K562 (cell line): ENCODE data around the gene TMTC3. TPM values are rescaled to one million over a fixed set of nuclear protein-coding genes. Genes with fewer than 3 reads are reported as not detected.

Experiments
- ATAC-seq: fragments of 200-7000 bp; cut with Tn5 transposase; 3 replicates; pipeline ENCODE4 v1.9.1; 2020; ENCODE audit warnings: moderate library complexity
- BruUV-seq: library from RNA; stranded (reverse); fragments of 400-500 nt; replicated peaks from 2 replicates; lab custom pipeline; 2021; lab: Mats Ljungman, UMichigan
- CTCF ChIA-PET: fragments of 300-600 bp; formaldehyde crosslinking; extraction: SDS; loops from one replicate; lab custom pipeline; 2021; ENCODE audit warnings: low intra/inter-chr PET ratio; lab: Yijun Ruan, JAX
- POLR2A ChIA-PET: fragments of 300-600, 350-650 bp; sonication (Branson Sonifier 250); formaldehyde crosslinking; extraction: SDS; loops from one replicate; lab custom pipeline; 2021; ENCODE audit warnings: antibody characterized with exemption, inconsistent platforms; lab: Yijun Ruan, JAX
- DNase-seq, 4 experiments: peaks; one replicate each; pipeline versions ENCODE4 v3.0.0 to v3.0.0-alpha.2; 2011 to 2018; ENCODE audit warnings: low spot score in 3 of 4, mixed read lengths in 3 of 4; ENCODE audit errors: extremely low read depth in 1 of 4
- FAIRE-seq: peaks from 2 replicates; lab custom pipeline; 2011; peaks lifted over from hg19 to GRCh38; lab: Jason Lieb, UNC
- H2AFZ ChIP-seq: 2 replicates; pipeline ENCODE4 v1.6.0; 2011; ENCODE audit warnings: low read depth, low read length, control low read depth, inconsistent platforms
- H3K27ac ChIP-seq: fragments of 200-600 bp; 3 replicates; pipeline ENCODE4 v1.8.0; 2011; ENCODE audit warnings: low read depth, mild to moderate bottlenecking, control low read depth, inconsistent platforms, low read length, moderate library complexity, mixed read lengths; ENCODE audit errors: extremely low read depth
- H3K27me3 ChIP-seq, 2 experiments: fragments of 300-600 bp in 1 of 2; 2 replicates in 1 of 2; 3 replicates in 1 of 2; pipeline versions ENCODE4 v1.6.0 to v1.8.0; 2011; ENCODE audit warnings: inconsistent platforms in 2 of 2, low read length in 2 of 2, mild to moderate bottlenecking in 1 of 2, mixed read lengths in 1 of 2, moderate library complexity in 1 of 2; ENCODE audit not compliant: control insufficient read depth in 2 of 2, insufficient read depth in 2 of 2
- H3K36me3 ChIP-seq: fragments of 300-600 bp; 3 replicates; pipeline ENCODE4 v1.8.0; 2011; ENCODE audit warnings: mild to moderate bottlenecking, low read length, inconsistent platforms; ENCODE audit not compliant: control insufficient read depth, insufficient read depth
- H3K4me1 ChIP-seq, 2 experiments: fragments of 200-600 bp in 1 of 2; replicated peaks in 1 of 2; 2 replicates in 1 of 2; 3 replicates in 1 of 2; pipeline versions ENCODE4 v1.5.1 to v1.8.0; 2011; ENCODE audit warnings: inconsistent platforms in 2 of 2, low read length in 2 of 2, mild to moderate bottlenecking in 1 of 2, mixed read lengths in 1 of 2, moderate library complexity in 1 of 2; ENCODE audit not compliant: control insufficient read depth in 2 of 2, insufficient read depth in 2 of 2
- H3K4me2 ChIP-seq: 2 replicates; pipeline ENCODE4 v1.6.1; 2011; ENCODE audit warnings: low read length, control low read depth, inconsistent platforms, mixed read lengths; ENCODE audit not compliant: insufficient read depth
- H3K4me3 ChIP-seq: fragments of 200-600 bp; sonication (generic), shearing (Covaris generic); 2 replicates; pipeline ENCODE4 v1.5.1; 2016; ENCODE audit warnings: control low read depth, inconsistent platforms
- H3K79me2 ChIP-seq: fragments of 200-600 bp; 3 replicates; pipeline ENCODE4 v1.8.0; 2011; ENCODE audit warnings: low read length, inconsistent platforms; ENCODE audit not compliant: control insufficient read depth, insufficient read depth
- H3K9ac ChIP-seq, 2 experiments: 2 replicates each; pipeline versions ENCODE4 v1.6.0 to v1.6.1; 2011; ENCODE audit warnings: low read depth in 2 of 2, low read length in 2 of 2, control low read depth in 1 of 2, inconsistent platforms in 1 of 2, mild to moderate bottlenecking in 1 of 2, mixed read lengths in 1 of 2; ENCODE audit not compliant: insufficient read depth in 1 of 2
- H3K9me1 ChIP-seq: one replicate; pipeline ENCODE4 v1.6.0; 2011; ENCODE audit warnings: inconsistent platforms, mild to moderate bottlenecking, low read length, moderate library complexity; ENCODE audit not compliant: control insufficient read depth, insufficient read depth
- H3K9me3 ChIP-seq: replicated peaks from 2 replicates; pipeline ENCODE4 v1.5.1; 2011; ENCODE audit warnings: low read depth, low read length, inconsistent platforms; ENCODE audit not compliant: control insufficient read depth, insufficient read depth
- H4K20me1 ChIP-seq: replicated peaks from 2 replicates; pipeline ENCODE4 v1.6.1; 2011; ENCODE audit warnings: low read length, inconsistent platforms, mixed read lengths; ENCODE audit not compliant: control insufficient read depth, insufficient read depth
- BCLAF1 ChIP-seq, 2 experiments: fragments of 450-650 bp in 1 of 2; IDR thresholded peaks; 2 replicates each; pipeline ENCODE4 v1.6.1; 2011 to 2017; ENCODE audit warnings: low read depth in 2 of 2, antibody characterized with exemption in 1 of 2, borderline replicate concordance in 1 of 2, low read length in 1 of 2, mild to moderate bottlenecking in 1 of 2, mixed read lengths in 1 of 2; ENCODE audit not compliant: control insufficient read depth in 1 of 2
- KAT7 ChIP-seq: sonication (generic); formaldehyde crosslinking; IDR thresholded peaks from 2 replicates; pipeline ENCODE4 v1.8.0; 2022; ENCODE audit warnings: missing genetic modification reagents, mild to moderate bottlenecking, borderline replicate concordance
- MCM3 ChIP-seq: fragments of 450-650 bp; IDR thresholded peaks from 2 replicates; pipeline ENCODE4 v1.6.1; 2016
- PTTG1 ChIP-seq: fragments of 450-650 bp; IDR thresholded peaks from 2 replicates; pipeline ENCODE4 v1.6.1; 2016; ENCODE audit warnings: low read depth, mild to moderate bottlenecking, missing genetic modification characterization, missing compliant biosample characterization
- ZNF165 ChIP-seq: fragments of 250-450 bp; sonication (Bioruptor Pico); IDR thresholded peaks from 2 replicates; pipeline ENCODE4 v1.4.0; 2020; ENCODE audit warnings: borderline replicate concordance
- WGBS: fragments of 100-300 bp; shearing (Covaris generic); methylation state at CpG from one replicate; pipeline ENCODE4 v1.1.6; 2016; ENCODE audit warnings: low coverage, mixed read lengths; ENCODE audit not compliant: insufficient coverage; ENCODE audit errors: missing lambda C conversion rate; 5-methylcytosine and 5-hydroxymethylcytosine counted together
- in situ Hi-C: fragments of 300-500 bp; cut with MboI; formaldehyde crosslinking; loops from 4 replicates; pipeline ENCODE4 v1.15.0; 2018; ENCODE audit warnings: inconsistent platforms, mixed read lengths
- intact Hi-C: fragments of 100-400 bp; cut with micrococcal nuclease; formaldehyde crosslinking; loops from 2 replicates; pipeline ENCODE4 v1.14.2; 2022
- polyA plus RNA-seq, 8 experiments: library from polyadenylated mRNA; depleted of rRNA in 4 of 8; stranded (reverse) in 5 of 8; unstranded in 3 of 8; fragments of >200 nt; fragmentation: Nextera tagmentation in 2 of 8; fragmentation: Illumina TruSeq in 1 of 8; extraction: Ambion mirVana in 2 of 8; extraction: Trizol in 1 of 8; gene quantifications; 2 replicates each; pipeline versions ENCODE4 v1.2.1 to v1.2.3, GENCODE V29; 2011 to 2014; ENCODE audit warnings: inconsistent platforms in 1 of 8, missing spikeins in 1 of 8
- total RNA-seq, 7 experiments: library from RNA; depleted of rRNA in 6 of 7; stranded (reverse); fragments of >200 nt in 6 of 7; fragmentation: Illumina TruSeq in 2 of 7; extraction: Trizol in 2 of 7; gene quantifications; 2 replicates each; pipeline versions ENCODE4 v1.2.1 to v1.2.3, GENCODE V29; 2011 to 2021; ENCODE audit warnings: low replicate concordance in 1 of 7

Gene TMTC3
- total and polyA plus RNA-seq, 9 of the 15 experiments (the other 6 are each of a cell fraction or from before 2014, with no cell fraction given): 1.9 to 9.8 (median 4.7) TPM

DNA sequence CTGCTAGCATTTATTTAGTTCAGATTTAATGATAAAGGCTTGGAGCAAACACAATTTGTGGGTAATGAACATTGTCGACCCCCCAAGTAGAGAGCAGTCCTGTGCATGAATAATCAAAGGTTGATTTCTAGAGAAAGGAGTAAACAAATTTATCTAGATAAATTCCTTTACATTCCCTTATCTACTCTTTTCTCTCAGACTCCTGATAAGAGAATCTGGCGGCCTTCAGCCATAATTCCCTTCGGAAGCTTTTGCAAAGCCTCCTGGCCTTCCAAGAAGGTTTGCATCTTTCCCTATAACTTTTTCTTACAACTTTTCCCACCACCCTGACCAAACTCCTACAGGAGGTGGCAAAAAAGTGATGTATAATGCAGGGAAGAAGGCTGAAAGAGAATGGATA lies 42.1 kb downstream of the TMTC3 start:
- no TSS peak for BruUV-seq
- Histone ChIP-seq H3K27ac (no peak overlapping the region), H4K20me1 (no peaks in the 10 kb centered on the region), H2AFZ (no peak overlapping the region), H3K9ac (no peak overlapping the region), H3K4me2 (no peak overlapping the region), H3K27me3 (no peaks in the 10 kb centered on the region), H3K9me1 (no peaks in the 10 kb centered on the region), H3K36me3 (peaks cover 8% of the 10 kb centered on the region; the same call in 2 of the 3 replicates), H3K79me2 (no peaks in the 10 kb centered on the region), H3K9me3 (no peaks in the 10 kb centered on the region), H3K4me3 (no peak overlapping the region), H3K4me1 (no peaks in the 10 kb centered on the region)
- TF ChIP-seq MCM3 (no peak), ZNF165 (CRISPR knock-in tag) (no peak), KAT7 (CRISPR knock-in tag) (no peak), BCLAF1 (IDR thresholded peaks at IDR 0.05; ENCODE audit: borderline replicate concordance in 1 of 2, control insufficient read depth in 1 of 2, low read depth in 2 of 2, low read length in 1 of 2) (no peak), PTTG1 (tag) (no peak)
- POLR2A ChIA-PET: no interaction called here
- CTCF ChIA-PET: no interaction called here
- FAIRE-seq: no peak
- WGBS: 77% methylated on average over 3 of the region's 3 CpGs
- no peak for DNase-seq
- in situ Hi-C loops: no loop called here
- ATAC-seq: no peak
- intact Hi-C loops: no loop called here
